CD14-positive monocyte (primary cell): ENCODE measurements around the gene XIRP1. TPM values are rescaled to one million over a fixed set of nuclear protein-coding genes. Genes with fewer than 3 reads are reported as not detected.

Experiments
- DNase-seq, 3 donors: peaks; one replicate each; pipeline ENCODE4 v3.0.0-alpha.2; 2011 to 2022
- H2AFZ ChIP-seq: 2 replicates; pipeline ENCODE4 v1.6.0; 2012; ENCODE audit warnings: mild to moderate bottlenecking, low read depth, low read length, inconsistent platforms; ENCODE audit not compliant: insufficient read depth, poor library complexity, severe bottlenecking
- H3K27ac ChIP-seq, 2 donors: 1 replicate in 1 of 2; 2 replicates in 1 of 2; pipeline ENCODE4 v1.5.1; 2012 to 2013; ENCODE audit warnings: low read length in 2 of 2, control low read depth in 1 of 2, inconsistent platforms in 1 of 2, low read depth in 1 of 2, mild to moderate bottlenecking in 1 of 2
- H3K27me3 ChIP-seq, 2 donors: one replicate each; pipeline versions ENCODE4 v1.6.0 to v1.6.1; 2011 to 2013; ENCODE audit warnings: low read length in 2 of 2; ENCODE audit not compliant: control insufficient read depth in 2 of 2, insufficient read depth in 2 of 2
- H3K36me3 ChIP-seq, 2 donors: replicated peaks in 1 of 2; 1 replicate in 1 of 2; 2 replicates in 1 of 2; pipeline versions ENCODE4 v1.5.1 to v1.6.1; 2012 to 2013; ENCODE audit warnings: low read length in 2 of 2, control low read depth in 1 of 2, inconsistent platforms in 1 of 2, mild to moderate bottlenecking in 1 of 2; ENCODE audit not compliant: insufficient read depth in 2 of 2, control insufficient read depth in 1 of 2
- H3K4me1 ChIP-seq, 2 donors: 1 replicate in 1 of 2; 2 replicates in 1 of 2; pipeline versions ENCODE4 v1.5.1 to v1.6.1; 2012 to 2013; ENCODE audit warnings: low read length in 2 of 2, control low read depth in 1 of 2, inconsistent platforms in 1 of 2, mild to moderate bottlenecking in 1 of 2, moderate library complexity in 1 of 2; ENCODE audit not compliant: insufficient read depth in 2 of 2, control insufficient read depth in 1 of 2
- H3K4me2 ChIP-seq: replicated peaks from 2 replicates; pipeline ENCODE3; 2012; ENCODE audit warnings: low read length, moderate library complexity, mild to moderate bottlenecking; ENCODE audit not compliant: poor library complexity, severe bottlenecking; ENCODE audit errors: extremely low read depth
- H3K4me3 ChIP-seq, 3 experiments: fragments of 200-600 bp in 1 of 3; sonication (generic) in 1 of 3; replicated peaks in 1 of 3; 1 replicate in 2 of 3; 2 replicates in 1 of 3; pipeline ENCODE4 v1.5.1; 2011 to 2013; ENCODE audit warnings: low read length in 3 of 3, mild to moderate bottlenecking in 3 of 3, control low read depth in 2 of 3, low read depth in 2 of 3, inconsistent platforms in 1 of 3, moderate library complexity in 1 of 3
- H3K79me2 ChIP-seq: 2 replicates; pipeline ENCODE4 v1.6.0; 2012; ENCODE audit warnings: mild to moderate bottlenecking, control low read depth, inconsistent platforms, low read length, moderate library complexity; ENCODE audit not compliant: insufficient read depth
- H3K9ac ChIP-seq: 2 replicates; pipeline ENCODE4 v1.6.0; 2017; ENCODE audit warnings: low read length, mild to moderate bottlenecking; ENCODE audit not compliant: insufficient read depth, poor library complexity, severe bottlenecking
- H3K9me3 ChIP-seq, 2 donors: replicated peaks in 1 of 2; 1 replicate in 1 of 2; 2 replicates in 1 of 2; pipeline versions ENCODE4 v1.5.1 to v1.6.1; 2012 to 2013; ENCODE audit warnings: low read length in 2 of 2, control low read depth in 1 of 2; ENCODE audit not compliant: control insufficient read depth in 1 of 2, insufficient read depth in 1 of 2
- H4K20me1 ChIP-seq: 2 replicates; pipeline ENCODE4 v1.6.0; 2012; ENCODE audit warnings: mild to moderate bottlenecking, low read length, control low read depth, moderate library complexity; ENCODE audit not compliant: insufficient read depth
- H3K27ac Mint-ChIP-seq, 7 donors: one replicate each; pipeline ENCODE4 v1.8.0; 2020; ENCODE audit warnings: mild to moderate bottlenecking in 7 of 7, mixed read lengths in 7 of 7, moderate library complexity in 6 of 7, inconsistent platforms in 2 of 7
- H3K27me3 Mint-ChIP-seq, 3 donors: one replicate each; pipeline ENCODE4 v1.8.0; 2021 to 2022; ENCODE audit warnings: low read depth in 3 of 3, mild to moderate bottlenecking in 3 of 3, mixed read lengths in 3 of 3, moderate library complexity in 3 of 3, inconsistent platforms in 1 of 3
- H3K36me3 Mint-ChIP-seq, 2 donors: one replicate each; pipeline ENCODE4 v1.8.0; 2020; ENCODE audit warnings: mixed read lengths in 2 of 2, inconsistent platforms in 1 of 2, mild to moderate bottlenecking in 1 of 2
- H3K4me1 Mint-ChIP-seq: one replicate; pipeline ENCODE4 v1.8.0; 2020; ENCODE audit warnings: mild to moderate bottlenecking, mixed read lengths
- H3K4me3 Mint-ChIP-seq, 2 donors: one replicate each; pipeline ENCODE4 v1.8.0; 2020; ENCODE audit warnings: mild to moderate bottlenecking in 2 of 2, mixed read lengths in 2 of 2, moderate library complexity in 1 of 2
- H3K9me3 Mint-ChIP-seq, 7 donors: one replicate each; pipeline ENCODE4 v1.8.0; 2020 to 2022; ENCODE audit warnings: mixed read lengths in 7 of 7, mild to moderate bottlenecking in 6 of 7, moderate library complexity in 6 of 7, inconsistent platforms in 2 of 7
- WGBS: methylation state at CpG from one replicate; pipeline ENCODE4 v1.1.5; 2013; ENCODE audit warnings: missing lambda C conversion rate; ENCODE audit not compliant: insufficient coverage; 5-methylcytosine and 5-hydroxymethylcytosine counted together
- intact Hi-C, 2 donors: fragments of 100-400 bp; cut with micrococcal nuclease; formaldehyde crosslinking; loops; one replicate each; pipeline versions ENCODE4 v1.15.0 to v1.15.1; 2023
- polyA plus RNA-seq, 3 donors: library from polyadenylated mRNA; depleted of rRNA in 1 of 3; unstranded in 2 of 3; stranded (reverse) in 1 of 3; fragments of 300-500 nt in 2 of 3; fragments of >200 nt in 1 of 3; fragmentation: Illumina TruSeq in 2 of 3; gene quantifications; 1 replicate in 2 of 3; 2 replicates in 1 of 3; pipeline ENCODE4 v1.2.3, GENCODE V29; 2012 to 2021
- TF ChIP-seq, protein P1 (sequence below): fragments of 200-600 bp; IDR thresholded peaks from one replicate; pipeline ENCODE4 v1.8.0; 2022; ENCODE audit warnings: antibody characterized with exemption, mild to moderate bottlenecking

The XIRP1 gene
- polyA plus RNA-seq, 3 donors = not detected

DNA sequence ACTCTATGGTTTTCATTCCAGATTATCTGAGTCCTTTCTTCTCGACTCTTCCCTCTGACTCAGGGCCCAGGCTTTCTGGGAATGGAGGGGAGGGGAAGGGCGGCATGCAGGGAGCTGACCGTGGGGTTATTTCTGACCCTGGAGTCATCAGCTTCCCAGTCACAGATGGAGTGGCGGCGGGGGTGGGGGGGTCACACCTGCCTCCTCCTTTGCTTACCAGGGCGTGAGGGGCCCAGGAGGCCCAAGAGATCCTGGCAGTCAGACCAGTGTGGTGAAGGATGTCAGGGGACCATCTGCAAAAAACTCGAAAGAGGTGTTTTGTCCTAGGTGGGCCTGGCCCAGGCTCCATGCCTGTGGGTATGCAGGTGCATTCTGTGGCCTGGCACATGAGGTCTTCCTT, 996 bp upstream of the XIRP1 start:
- Mint-ChIP-seq H3K4me1 (peaks cover 10% of the 10 kb centered on the region), H3K27me3 (peaks cover 1 to 9% (median 6%) of the 10 kb centered on the region in 3 donors), H3K36me3 (no peaks in the 10 kb centered on the region), H3K9me3 (peaks cover 0 to 3% (median 0%) of the 10 kb centered on the region in 7 donors), H3K27ac (no peak overlapping the region), H3K4me3 (no peak overlapping the region)
- H3K9me3 ChIP-seq = no peaks in the 10 kb centered on the region
- 100% methylated on average over 1 of the region's 7 CpGs for WGBS
- H3K36me3 ChIP-seq = no peaks in the 10 kb centered on the region
- no peak overlapping the region for H3K27ac ChIP-seq
- no peak overlapping the region for H3K4me3 ChIP-seq
- DNase-seq = no peak
- H2AFZ ChIP-seq = no peak overlapping the region
- H3K4me1 ChIP-seq = no peaks in the 10 kb centered on the region
- no peaks in the 10 kb centered on the region for H3K27me3 ChIP-seq
- TF ChIP-seq, protein P1, sequence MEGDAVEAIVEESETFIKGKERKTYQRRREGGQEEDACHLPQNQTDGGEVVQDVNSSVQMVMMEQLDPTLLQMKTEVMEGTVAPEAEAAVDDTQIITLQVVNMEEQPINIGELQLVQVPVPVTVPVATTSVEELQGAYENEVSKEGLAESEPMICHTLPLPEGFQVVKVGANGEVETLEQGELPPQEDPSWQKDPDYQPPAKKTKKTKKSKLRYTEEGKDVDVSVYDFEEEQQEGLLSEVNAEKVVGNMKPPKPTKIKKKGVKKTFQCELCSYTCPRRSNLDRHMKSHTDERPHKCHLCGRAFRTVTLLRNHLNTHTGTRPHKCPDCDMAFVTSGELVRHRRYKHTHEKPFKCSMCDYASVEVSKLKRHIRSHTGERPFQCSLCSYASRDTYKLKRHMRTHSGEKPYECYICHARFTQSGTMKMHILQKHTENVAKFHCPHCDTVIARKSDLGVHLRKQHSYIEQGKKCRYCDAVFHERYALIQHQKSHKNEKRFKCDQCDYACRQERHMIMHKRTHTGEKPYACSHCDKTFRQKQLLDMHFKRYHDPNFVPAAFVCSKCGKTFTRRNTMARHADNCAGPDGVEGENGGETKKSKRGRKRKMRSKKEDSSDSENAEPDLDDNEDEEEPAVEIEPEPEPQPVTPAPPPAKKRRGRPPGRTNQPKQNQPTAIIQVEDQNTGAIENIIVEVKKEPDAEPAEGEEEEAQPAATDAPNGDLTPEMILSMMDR = no peak
- intact Hi-C loops = no loop called here
- H3K79me2 ChIP-seq = no peaks in the 10 kb centered on the region
- no peak overlapping the region for H3K4me2 ChIP-seq
- no peak overlapping the region for H3K9ac ChIP-seq
- no peaks in the 10 kb centered on the region for H4K20me1 ChIP-seq

DNA sequence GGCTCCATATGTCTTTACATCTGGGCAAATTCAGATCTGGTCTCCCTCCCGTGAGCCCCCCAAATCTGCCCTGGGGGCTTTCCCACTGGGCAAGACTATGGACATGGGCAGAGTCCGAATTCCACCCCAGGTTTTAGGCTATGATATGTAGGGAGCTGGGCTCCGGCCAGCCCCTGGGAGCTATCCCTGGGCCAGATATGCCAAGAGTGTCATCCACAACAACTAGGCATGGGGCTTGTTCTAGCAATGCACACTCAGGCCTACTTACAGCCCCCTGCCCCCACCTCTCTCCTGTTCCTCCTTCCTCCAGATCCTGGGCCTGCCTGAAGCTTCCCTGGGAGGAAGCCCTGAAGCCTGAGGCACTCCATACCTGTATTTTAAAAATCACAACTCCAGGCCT, 622 bp downstream of the XIRP1 start:
- no peak overlapping the region for H3K27ac ChIP-seq
- no peaks in the 10 kb centered on the region for H3K9me3 ChIP-seq
- intact Hi-C loops = no loop called here
- H2AFZ ChIP-seq = no peak overlapping the region
- Mint-ChIP-seq H3K9me3 (peaks cover 0 to 3% (median 0%) of the 10 kb centered on the region in 7 donors), H3K36me3 (no peaks in the 10 kb centered on the region), H3K4me1 (peaks cover 10% of the 10 kb centered on the region), H3K27ac (no peak overlapping the region), H3K27me3 (peaks cover 1 to 5% (median 3%) of the 10 kb centered on the region in 3 donors), H3K4me3 (no peak overlapping the region)
- no peak for DNase-seq
- H3K79me2 ChIP-seq = no peaks in the 10 kb centered on the region
- H3K9ac ChIP-seq = no peak overlapping the region
- no peak overlapping the region for H3K4me3 ChIP-seq
- TF ChIP-seq, protein P1 = no peak
- no peaks in the 10 kb centered on the region for H4K20me1 ChIP-seq
- H3K4me1 ChIP-seq = no peaks in the 10 kb centered on the region
- H3K36me3 ChIP-seq = no peaks in the 10 kb centered on the region
- WGBS = 83% methylated on average over 1 of the region's 3 CpGs
- no peak overlapping the region for H3K4me2 ChIP-seq
- H3K27me3 ChIP-seq = no peaks in the 10 kb centered on the region
